Lower leg skin (tissue), 3 donors: ENCODE results near the gene QSOX1.

Experiments
- POLR2A ChIP-seq, 2 donors: fragments of 450-650 bp; IDR thresholded peaks; one replicate each; pipeline ENCODE4 v1.6.1; 2016 to 2017; ENCODE audit warnings: antibody characterized with exemption in 2 of 2, mild to moderate bottlenecking in 1 of 2, moderate library complexity in 1 of 2
- TF ChIP-seq, protein P1 (sequence below), 3 donors: fragments of 450-650 bp; IDR thresholded peaks; one replicate each; pipeline ENCODE4 v1.5.1; 2016; ENCODE audit warnings: antibody characterized with exemption in 3 of 3, mild to moderate bottlenecking in 3 of 3, moderate library complexity in 2 of 3

DNA sequence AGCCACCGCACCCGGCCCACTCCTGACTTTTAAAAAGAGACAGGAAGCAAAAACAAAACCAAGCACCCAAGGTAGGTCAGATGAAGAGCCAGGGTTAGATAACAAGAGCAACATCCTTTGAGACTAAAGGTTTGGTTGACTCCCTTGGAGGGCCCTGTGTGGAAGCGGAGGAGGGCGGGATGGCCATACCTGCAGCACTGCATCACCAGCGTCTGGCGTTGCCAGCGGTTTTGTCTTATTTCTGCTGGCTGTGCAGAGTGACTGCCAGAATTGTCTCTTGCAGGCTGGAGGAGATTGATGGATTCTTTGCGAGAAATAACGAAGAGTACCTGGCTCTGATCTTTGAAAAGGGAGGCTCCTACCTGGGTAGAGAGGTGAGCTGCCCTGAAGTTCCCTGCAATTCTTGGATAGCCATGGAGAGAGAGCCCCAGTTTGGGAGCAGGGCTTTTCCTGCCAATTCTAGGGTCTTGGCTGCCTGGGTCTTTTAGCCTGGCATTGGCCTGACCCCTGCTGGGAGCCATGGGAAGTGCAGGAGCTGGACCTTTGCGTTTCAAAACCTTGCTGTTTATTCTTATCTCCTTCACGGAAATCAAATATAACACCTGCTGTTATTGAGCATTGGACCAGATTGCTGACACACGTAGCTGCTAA lies 24.0 kb downstream of the QSOX1 start:
- TF ChIP-seq, protein P1, sequence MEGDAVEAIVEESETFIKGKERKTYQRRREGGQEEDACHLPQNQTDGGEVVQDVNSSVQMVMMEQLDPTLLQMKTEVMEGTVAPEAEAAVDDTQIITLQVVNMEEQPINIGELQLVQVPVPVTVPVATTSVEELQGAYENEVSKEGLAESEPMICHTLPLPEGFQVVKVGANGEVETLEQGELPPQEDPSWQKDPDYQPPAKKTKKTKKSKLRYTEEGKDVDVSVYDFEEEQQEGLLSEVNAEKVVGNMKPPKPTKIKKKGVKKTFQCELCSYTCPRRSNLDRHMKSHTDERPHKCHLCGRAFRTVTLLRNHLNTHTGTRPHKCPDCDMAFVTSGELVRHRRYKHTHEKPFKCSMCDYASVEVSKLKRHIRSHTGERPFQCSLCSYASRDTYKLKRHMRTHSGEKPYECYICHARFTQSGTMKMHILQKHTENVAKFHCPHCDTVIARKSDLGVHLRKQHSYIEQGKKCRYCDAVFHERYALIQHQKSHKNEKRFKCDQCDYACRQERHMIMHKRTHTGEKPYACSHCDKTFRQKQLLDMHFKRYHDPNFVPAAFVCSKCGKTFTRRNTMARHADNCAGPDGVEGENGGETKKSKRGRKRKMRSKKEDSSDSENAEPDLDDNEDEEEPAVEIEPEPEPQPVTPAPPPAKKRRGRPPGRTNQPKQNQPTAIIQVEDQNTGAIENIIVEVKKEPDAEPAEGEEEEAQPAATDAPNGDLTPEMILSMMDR (IDR thresholded peaks at IDR 0.05): peak in 1 of 3 donors; percentile 84
- no peak for TF ChIP-seq POLR2A (IDR thresholded peaks at IDR 0.05)
